Measurements from ENCODE around the gene CAMKK2. TPM values are rescaled to one million over a fixed set of nuclear protein-coding genes. Genes with fewer than 3 reads are reported as not detected.

The CAMKK2 gene
- total and polyA plus RNA-seq, 2 experiments from 2014 or later, result 20.1 to 29.8 TPM

- H3K36me3 ChIP-seq (ENCODE audit: low read depth), result no peaks in the 10 kb centered on the region
- no peaks in the 10 kb centered on the region for H3F3A ChIP-seq (ENCODE audit: insufficient read depth)
- DNase-seq, result no peak
- H3K9me2 ChIP-seq (ENCODE audit: insufficient read depth), result no peaks in the 10 kb centered on the region
- WGBS, 2 experiments (ENCODE audit: low coverage in 1 of 2, low lambda C conversion rate in 2 of 2, missing lambda C conversion rate in 2 of 2), result 49 to 55% methylated on average over 10 of the region's 10 CpGs
- H3K4me3 ChIP-seq, result no peak overlapping the region
- no peaks in the 10 kb centered on the region for H3K4me1 ChIP-seq (ENCODE audit: insufficient read depth)
- 0 out of 2 replicates have a peak, but pooled peaks cover 10% of the 10 kb centered on the region for H4K20me1 ChIP-seq (ENCODE audit: insufficient read depth)
- no peak overlapping the region for H3K4me2 ChIP-seq (ENCODE audit: unreplicated experiment)
- H3K27ac ChIP-seq, result no peak overlapping the region
- H3K79me2 ChIP-seq (ENCODE audit: insufficient read depth), result peaks cover 86% of the 10 kb centered on the region
- no peak overlapping the region for H3K9ac ChIP-seq
- in situ Hi-C loops (cut with MboI), result no loop called here
- no peaks in the 10 kb centered on the region for H3K27me3 ChIP-seq (replicated peaks; ENCODE audit: insufficient read depth)
- TF ChIP-seq EZH2phosphoT487 (IDR thresholded peaks at IDR 0.05; ENCODE audit: insufficient read depth, low read depth) (no peak), EZH2 (IDR thresholded peaks at IDR 0.05; ENCODE audit: insufficient read depth, poor library complexity, severe bottlenecking) (no peak)
- H2AFZ ChIP-seq, result no peak overlapping the region
- H3K9me3 ChIP-seq (ENCODE audit: low read depth), result no peaks in the 10 kb centered on the region
Measured at GRCh38 chr12:121288158-121288845, 8.2 kb downstream of the CAMKK2 start.

GRCh38 chr12:121287267-121287954, 9.1 kb downstream of the CAMKK2 start:
- 0 out of 2 replicates have a peak, but pooled peaks cover 3% of the 10 kb centered on the region for H3K36me3 ChIP-seq (ENCODE audit: low read depth)
- H3K27me3 ChIP-seq (replicated peaks; ENCODE audit: insufficient read depth), result no peaks in the 10 kb centered on the region
- no peak overlapping the region for H3K4me2 ChIP-seq (ENCODE audit: unreplicated experiment)
- no peak overlapping the region for H3K27ac ChIP-seq
- H3F3A ChIP-seq (ENCODE audit: insufficient read depth), result no peaks in the 10 kb centered on the region
- WGBS, 2 experiments (ENCODE audit: low coverage in 1 of 2, low lambda C conversion rate in 2 of 2, missing lambda C conversion rate in 2 of 2), result 81 to 90% methylated on average over 10 of the region's 10 CpGs
- in situ Hi-C loops (cut with MboI), result no loop called here
- H2AFZ ChIP-seq, result no peak overlapping the region
- TF ChIP-seq EZH2 (IDR thresholded peaks at IDR 0.05; ENCODE audit: insufficient read depth, poor library complexity, severe bottlenecking), result no peak
- TF ChIP-seq EZH2phosphoT487 (IDR thresholded peaks at IDR 0.05; ENCODE audit: insufficient read depth, low read depth), result no peak
- no peak overlapping the region for H3K4me3 ChIP-seq
- 0 out of 2 replicates have a peak, but pooled peaks cover 10% of the 10 kb centered on the region for H4K20me1 ChIP-seq (ENCODE audit: insufficient read depth)
- H3K9ac ChIP-seq, result no peak overlapping the region
- H3K9me2 ChIP-seq (ENCODE audit: insufficient read depth), result no peaks in the 10 kb centered on the region
- no peaks in the 10 kb centered on the region for H3K9me3 ChIP-seq (ENCODE audit: low read depth)
- H3K79me2 ChIP-seq (ENCODE audit: insufficient read depth), result peaks cover 88% of the 10 kb centered on the region
- H3K4me1 ChIP-seq (ENCODE audit: insufficient read depth), result no peaks in the 10 kb centered on the region
- DNase-seq, result peak; percentile 62

GRCh38 chr12:121285856-121286255, 10.7 kb downstream of the CAMKK2 start:
- no peaks in the 10 kb centered on the region for H3K4me1 ChIP-seq (ENCODE audit: insufficient read depth)
- TF ChIP-seq EZH2 (IDR thresholded peaks at IDR 0.05; ENCODE audit: insufficient read depth, poor library complexity, severe bottlenecking) (no peak), EZH2phosphoT487 (IDR thresholded peaks at IDR 0.05; ENCODE audit: insufficient read depth, low read depth) (no peak)
- H3K27ac ChIP-seq, result no peak overlapping the region
- H3K27me3 ChIP-seq (replicated peaks; ENCODE audit: insufficient read depth), result no peaks in the 10 kb centered on the region
- H3K4me3 ChIP-seq, result no peak overlapping the region
- no peak overlapping the region for H3K4me2 ChIP-seq (ENCODE audit: unreplicated experiment)
- no peak overlapping the region for H3K9ac ChIP-seq
- no peak overlapping the region for H2AFZ ChIP-seq
- H4K20me1 ChIP-seq (ENCODE audit: insufficient read depth), result 0 out of 2 replicates have a peak, but pooled peaks cover 10% of the 10 kb centered on the region
- in situ Hi-C loops (cut with MboI), result no loop called here
- peaks cover 87% of the 10 kb centered on the region for H3K79me2 ChIP-seq (ENCODE audit: insufficient read depth)
- no peak for DNase-seq
- 93 to 94% methylated on average over 1 of the region's 1 CpG for WGBS, 2 experiments (ENCODE audit: low coverage in 1 of 2, low lambda C conversion rate in 2 of 2, missing lambda C conversion rate in 2 of 2)
- no peaks in the 10 kb centered on the region for H3K9me2 ChIP-seq (ENCODE audit: insufficient read depth)
- H3F3A ChIP-seq (ENCODE audit: insufficient read depth), result peaks cover 5% of the 10 kb centered on the region; the same call in 1 of the 2 replicates
- 0 out of 2 replicates have a peak, but pooled peaks cover 3% of the 10 kb centered on the region for H3K36me3 ChIP-seq (ENCODE audit: low read depth)
- H3K9me3 ChIP-seq (ENCODE audit: low read depth), result no peaks in the 10 kb centered on the region

GRCh38 chr12:121284551-121285390, 11.7 kb downstream of the CAMKK2 start:
- peak; percentile 28 for DNase-seq
- no peaks in the 10 kb centered on the region for H3K9me2 ChIP-seq (ENCODE audit: insufficient read depth)
- 0 out of 2 replicates have a peak, but pooled peaks cover 10% of the 10 kb centered on the region for H4K20me1 ChIP-seq (ENCODE audit: insufficient read depth)
- no peak overlapping the region for H3K4me3 ChIP-seq
- in situ Hi-C loops (cut with MboI), result no loop called here
- H3K9me3 ChIP-seq (ENCODE audit: low read depth), result no peaks in the 10 kb centered on the region
- H3K36me3 ChIP-seq (ENCODE audit: low read depth), result 0 out of 2 replicates have a peak, but pooled peaks cover 3% of the 10 kb centered on the region
- H3K27me3 ChIP-seq (replicated peaks; ENCODE audit: insufficient read depth), result no peaks in the 10 kb centered on the region
- H3K9ac ChIP-seq, result no peak overlapping the region
- peaks cover 14% of the 10 kb centered on the region for H3F3A ChIP-seq (ENCODE audit: insufficient read depth)
- TF ChIP-seq EZH2 (IDR thresholded peaks at IDR 0.05; ENCODE audit: insufficient read depth, poor library complexity, severe bottlenecking) (no peak), EZH2phosphoT487 (IDR thresholded peaks at IDR 0.05; ENCODE audit: insufficient read depth, low read depth) (no peak)
- H3K27ac ChIP-seq, result no peak overlapping the region
- peaks cover 2% of the 10 kb centered on the region for H3K4me1 ChIP-seq (ENCODE audit: insufficient read depth)
- no peak overlapping the region for H3K4me2 ChIP-seq (ENCODE audit: unreplicated experiment)
- 62% methylated on average over 13 to 14 of the region's 14 CpGs for WGBS, 2 experiments (ENCODE audit: low coverage in 1 of 2, low lambda C conversion rate in 2 of 2, missing lambda C conversion rate in 2 of 2)
- H3K79me2 ChIP-seq (ENCODE audit: insufficient read depth), result peaks cover 76% of the 10 kb centered on the region
- no peak overlapping the region for H2AFZ ChIP-seq
